SU-DHL-6 (cell line): Measurements from ENCODE around the gene POU2AF3.

Source experiments
- EZH2phosphoT487 ChIP-seq: fragments of 200-600 bp; sonication (generic), shearing (Covaris generic); conservative IDR thresholded peaks from 2 replicates; pipeline ENCODE4 v1.6.1; 2018; ENCODE audit warnings: mild to moderate bottlenecking, antibody characterized with exemption, low read length, moderate library complexity, mixed read lengths
- TF ChIP-seq, protein P1 (sequence below): fragments of 200-600 bp; sonication (generic); IDR thresholded peaks from one replicate; pipeline ENCODE4 v1.5.1; 2017; ENCODE audit warnings: antibody characterized with exemption, mild to moderate bottlenecking, low read length, moderate library complexity; ENCODE audit not compliant: insufficient read depth, poor library complexity, severe bottlenecking

DNA sequence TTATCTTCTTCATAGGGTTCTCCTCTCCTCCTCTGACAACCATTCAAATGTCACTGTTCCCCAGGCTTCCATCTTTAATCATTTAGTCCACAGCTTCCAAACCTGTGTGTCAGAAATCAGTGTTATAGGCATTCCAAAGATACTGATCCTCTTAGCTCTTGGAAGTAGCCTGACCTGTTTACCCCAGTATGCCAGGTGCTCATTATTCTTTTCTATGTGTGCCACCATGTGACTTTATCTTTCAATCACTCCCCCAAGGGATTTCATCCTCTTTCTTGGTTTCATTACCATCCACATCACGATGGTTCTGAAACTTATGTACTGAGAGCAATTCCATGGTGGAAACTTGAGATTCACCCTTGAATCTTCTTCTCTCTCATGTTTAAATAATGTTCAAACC lies 45.2 kb upstream of the POU2AF3 start:
- TF ChIP-seq, protein P1, sequence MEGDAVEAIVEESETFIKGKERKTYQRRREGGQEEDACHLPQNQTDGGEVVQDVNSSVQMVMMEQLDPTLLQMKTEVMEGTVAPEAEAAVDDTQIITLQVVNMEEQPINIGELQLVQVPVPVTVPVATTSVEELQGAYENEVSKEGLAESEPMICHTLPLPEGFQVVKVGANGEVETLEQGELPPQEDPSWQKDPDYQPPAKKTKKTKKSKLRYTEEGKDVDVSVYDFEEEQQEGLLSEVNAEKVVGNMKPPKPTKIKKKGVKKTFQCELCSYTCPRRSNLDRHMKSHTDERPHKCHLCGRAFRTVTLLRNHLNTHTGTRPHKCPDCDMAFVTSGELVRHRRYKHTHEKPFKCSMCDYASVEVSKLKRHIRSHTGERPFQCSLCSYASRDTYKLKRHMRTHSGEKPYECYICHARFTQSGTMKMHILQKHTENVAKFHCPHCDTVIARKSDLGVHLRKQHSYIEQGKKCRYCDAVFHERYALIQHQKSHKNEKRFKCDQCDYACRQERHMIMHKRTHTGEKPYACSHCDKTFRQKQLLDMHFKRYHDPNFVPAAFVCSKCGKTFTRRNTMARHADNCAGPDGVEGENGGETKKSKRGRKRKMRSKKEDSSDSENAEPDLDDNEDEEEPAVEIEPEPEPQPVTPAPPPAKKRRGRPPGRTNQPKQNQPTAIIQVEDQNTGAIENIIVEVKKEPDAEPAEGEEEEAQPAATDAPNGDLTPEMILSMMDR = no peak
- TF ChIP-seq EZH2phosphoT487 = no peak
